LNCaP clone FGC (cell line): ENCODE results near the gene KREMEN1.
"Not testable (repeated sequence)": the region's sequence is repeated elsewhere in the genome, so short reads cannot be mapped to it uniquely, and the experiment has no call there.

Source experiments
- DNase-seq: peaks from one replicate; pipeline ENCODE4 v3.0.0-alpha.2; 2011; ENCODE audit warnings: low read depth
- H3K4me3 ChIP-seq: 2 replicates; pipeline ENCODE4 v1.5.1; 2011; ENCODE audit warnings: mild to moderate bottlenecking, low read depth, low read length, control low read depth
- TF ChIP-seq, protein P1 (sequence below): IDR thresholded peaks from 2 replicates; pipeline ENCODE4 v1.5.1; 2012; ENCODE audit warnings: mild to moderate bottlenecking; ENCODE audit not compliant: control insufficient read depth, insufficient read depth; ENCODE audit errors: extremely low read depth

The KREMEN1 gene

GRCh38 chr22:29114392-29114791 lies 41.6 kb downstream of the KREMEN1 start:
- TF ChIP-seq, protein P1, sequence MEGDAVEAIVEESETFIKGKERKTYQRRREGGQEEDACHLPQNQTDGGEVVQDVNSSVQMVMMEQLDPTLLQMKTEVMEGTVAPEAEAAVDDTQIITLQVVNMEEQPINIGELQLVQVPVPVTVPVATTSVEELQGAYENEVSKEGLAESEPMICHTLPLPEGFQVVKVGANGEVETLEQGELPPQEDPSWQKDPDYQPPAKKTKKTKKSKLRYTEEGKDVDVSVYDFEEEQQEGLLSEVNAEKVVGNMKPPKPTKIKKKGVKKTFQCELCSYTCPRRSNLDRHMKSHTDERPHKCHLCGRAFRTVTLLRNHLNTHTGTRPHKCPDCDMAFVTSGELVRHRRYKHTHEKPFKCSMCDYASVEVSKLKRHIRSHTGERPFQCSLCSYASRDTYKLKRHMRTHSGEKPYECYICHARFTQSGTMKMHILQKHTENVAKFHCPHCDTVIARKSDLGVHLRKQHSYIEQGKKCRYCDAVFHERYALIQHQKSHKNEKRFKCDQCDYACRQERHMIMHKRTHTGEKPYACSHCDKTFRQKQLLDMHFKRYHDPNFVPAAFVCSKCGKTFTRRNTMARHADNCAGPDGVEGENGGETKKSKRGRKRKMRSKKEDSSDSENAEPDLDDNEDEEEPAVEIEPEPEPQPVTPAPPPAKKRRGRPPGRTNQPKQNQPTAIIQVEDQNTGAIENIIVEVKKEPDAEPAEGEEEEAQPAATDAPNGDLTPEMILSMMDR, result no peak
- DNase-seq, result no peak
- H3K4me3 ChIP-seq, result no peak overlapping the region

- no peak overlapping the region for H3K4me3 ChIP-seq
- TF ChIP-seq, protein P1, result no peak
- no peak for DNase-seq
Observed at GRCh38 chr22:29115682-29116288, 43.0 kb downstream of the KREMEN1 start.

GRCh38 chr22:29116397-29117123 lies 43.7 kb downstream of the KREMEN1 start:
- TF ChIP-seq, protein P1, result no peak
- H3K4me3 ChIP-seq, result no peak overlapping the region
- no peak for DNase-seq

DNA sequence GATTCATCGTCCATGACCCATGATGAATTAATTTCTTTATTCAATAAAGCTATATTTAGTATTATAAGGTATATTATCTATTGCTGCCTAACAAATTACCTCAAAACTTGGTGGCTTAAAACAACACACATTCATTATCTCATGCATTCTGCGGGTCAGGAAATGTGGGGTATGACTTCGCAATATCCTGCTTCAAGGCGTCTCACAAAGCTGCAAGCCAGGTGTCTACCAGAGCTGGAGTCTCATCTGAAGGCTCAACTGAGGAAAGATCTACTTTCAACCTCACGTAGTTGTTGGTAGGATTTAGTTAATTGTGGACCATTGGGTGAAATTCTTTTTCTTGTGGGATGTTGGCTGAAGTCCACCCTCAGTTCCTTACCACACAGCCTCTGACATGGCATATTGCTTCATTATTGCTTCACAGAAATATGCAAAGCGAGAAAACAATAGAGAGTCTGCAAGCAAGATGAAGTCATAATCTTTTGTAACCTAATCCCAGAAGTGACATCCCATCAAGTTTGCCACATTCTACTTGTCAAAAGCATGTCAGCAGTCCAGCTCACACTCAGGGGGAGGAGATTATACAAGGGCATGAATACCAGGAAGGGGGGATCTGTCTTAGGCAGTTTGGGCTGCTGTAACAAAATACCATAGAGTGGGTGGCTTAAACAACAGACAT lies 45.1 kb downstream of the KREMEN1 start:
- DNase-seq, result no peak
- TF ChIP-seq, protein P1, result no peak
- no peak overlapping the region for H3K4me3 ChIP-seq

GRCh38 chr22:29120098-29120912 lies 47.5 kb downstream of the KREMEN1 start:
- DNase-seq, H3K4me3 ChIP-seq: not testable (repeated sequence)

DNA sequence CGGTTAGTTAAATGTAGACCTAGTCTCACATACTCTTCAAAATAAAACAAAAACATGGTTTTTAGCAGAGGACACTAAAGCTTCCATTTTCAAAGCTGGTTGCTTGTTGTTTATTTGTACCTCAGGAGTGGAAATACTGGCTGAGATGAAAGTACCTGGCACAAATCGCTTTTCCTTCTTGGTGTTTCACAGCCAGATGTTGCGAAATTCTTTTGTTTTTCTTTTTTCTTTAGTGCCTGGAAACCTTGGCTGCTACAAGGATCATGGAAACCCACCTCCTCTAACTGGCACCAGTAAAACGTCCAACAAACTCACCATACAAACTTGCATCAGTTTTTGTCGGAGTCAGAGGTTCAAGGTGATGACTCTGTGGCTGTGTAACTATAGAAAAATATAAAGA lies 48.3 kb downstream of the KREMEN1 start:
- TF ChIP-seq, protein P1, result no peak
- DNase-seq, result no peak
- no peak overlapping the region for H3K4me3 ChIP-seq

- TF ChIP-seq, protein P1, result no peak
- H3K4me3 ChIP-seq, result no peak overlapping the region
- DNase-seq, result no peak
Observed at GRCh38 chr22:29122041-29122440, 49.2 kb downstream of the KREMEN1 start.
